ENCODE results near the gene RNF180.

DNA sequence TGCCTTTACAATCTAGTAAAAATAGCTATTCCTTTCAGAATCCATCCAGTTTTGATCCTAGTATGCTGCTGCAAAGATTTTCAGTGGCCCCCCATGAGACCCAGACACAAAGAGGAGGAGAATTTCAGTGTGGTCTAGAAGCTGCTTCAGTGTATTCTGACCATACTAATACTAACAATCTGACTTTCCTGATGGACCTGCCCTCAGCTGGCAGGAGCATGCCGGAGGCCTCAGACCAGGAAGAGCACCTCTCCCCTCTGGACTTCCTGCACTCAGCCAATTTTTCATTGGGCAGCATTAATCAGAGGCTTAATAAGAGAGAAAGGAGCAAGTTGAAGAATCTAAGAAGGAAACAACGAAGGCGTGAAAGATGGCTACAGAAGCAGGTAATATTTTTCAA, 48.5 kb downstream of the RNF180 start:
- TF ChIP-seq, protein P1, sequence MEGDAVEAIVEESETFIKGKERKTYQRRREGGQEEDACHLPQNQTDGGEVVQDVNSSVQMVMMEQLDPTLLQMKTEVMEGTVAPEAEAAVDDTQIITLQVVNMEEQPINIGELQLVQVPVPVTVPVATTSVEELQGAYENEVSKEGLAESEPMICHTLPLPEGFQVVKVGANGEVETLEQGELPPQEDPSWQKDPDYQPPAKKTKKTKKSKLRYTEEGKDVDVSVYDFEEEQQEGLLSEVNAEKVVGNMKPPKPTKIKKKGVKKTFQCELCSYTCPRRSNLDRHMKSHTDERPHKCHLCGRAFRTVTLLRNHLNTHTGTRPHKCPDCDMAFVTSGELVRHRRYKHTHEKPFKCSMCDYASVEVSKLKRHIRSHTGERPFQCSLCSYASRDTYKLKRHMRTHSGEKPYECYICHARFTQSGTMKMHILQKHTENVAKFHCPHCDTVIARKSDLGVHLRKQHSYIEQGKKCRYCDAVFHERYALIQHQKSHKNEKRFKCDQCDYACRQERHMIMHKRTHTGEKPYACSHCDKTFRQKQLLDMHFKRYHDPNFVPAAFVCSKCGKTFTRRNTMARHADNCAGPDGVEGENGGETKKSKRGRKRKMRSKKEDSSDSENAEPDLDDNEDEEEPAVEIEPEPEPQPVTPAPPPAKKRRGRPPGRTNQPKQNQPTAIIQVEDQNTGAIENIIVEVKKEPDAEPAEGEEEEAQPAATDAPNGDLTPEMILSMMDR (conservative IDR thresholded peaks at IDR 0.05; ENCODE audit: low read length): no peak
- no peak for TF ChIP-seq EZH2phosphoT487 (IDR thresholded peaks at IDR 0.05; ENCODE audit: borderline replicate concordance)

All from Loucy (cell line).